ENCODE measurements around the gene TMX1. TPM values are rescaled to one million over a fixed set of nuclear protein-coding genes. Genes with fewer than 3 reads are reported as not detected.

Gene TMX1
- total RNA-seq, 1 experiment from 2014 or later, result 56.6 TPM

- no peaks in the 10 kb centered on the region for H3K79me2 ChIP-seq (ENCODE audit: low read length)
- intact Hi-C loops (cut with micrococcal nuclease), result no loop called here
- H4K20me1 ChIP-seq (ENCODE audit: low read length), result no peaks in the 10 kb centered on the region
- DNase-seq (no peak), ATAC-seq (no peak)
- H3K27ac ChIP-seq (ENCODE audit: low read length), result peak overlapping the region; percentile 2; the same call in 1 of the 2 replicates
- H3K4me2 ChIP-seq (ENCODE audit: low read length), result no peak overlapping the region
- H3K27me3 ChIP-seq (ENCODE audit: low read length), result no peaks in the 10 kb centered on the region
- H3K4me1 ChIP-seq (ENCODE audit: insufficient read depth, low read length), result peaks cover 10% of the 10 kb centered on the region
- no peaks in the 10 kb centered on the region for H3K9me2 ChIP-seq (replicated peaks; ENCODE audit: low read length)
- H3K9me3 ChIP-seq (ENCODE audit: low read length), result no peaks in the 10 kb centered on the region
- no TSS peak for BruUV-seq (replicated peaks)
- H3F3A ChIP-seq (ENCODE audit: low read length, unreplicated experiment), result no peaks in the 10 kb centered on the region
- H3K9ac ChIP-seq (ENCODE audit: low read length), result no peak overlapping the region; the same call in 1 of the 2 replicates
- POLR2A ChIA-PET (ENCODE audit: unreplicated experiment), result interaction anchor here (0.6 kb wide), 1 partner anchor 1782 kb away, joined by 4 read pairs; no protein-coding TSS in a partner anchor
- H3K36me3 ChIP-seq (ENCODE audit: low read depth, low read length), result no peaks in the 10 kb centered on the region
- CTCF ChIA-PET, result interaction anchor here (0.6 to 2.4 kb wide), 8 partner anchors 159 to 500 kb away, joined by 3 to 37 read pairs (median 5); partner anchors contain the start of gene FRMD6
- H3K4me3 ChIP-seq (ENCODE audit: low read length), result no peak overlapping the region
- no peak overlapping the region for H2AFZ ChIP-seq (ENCODE audit: low read length)
- TF ChIP-seq CTCF (conservative IDR thresholded peaks at IDR 0.05; ENCODE audit: low read depth, low read length), result no peak
These were observed 44.2 kb downstream of the TMX1 start for GRCh38 chr14:51284241-51284640.

- no peak overlapping the region for H3K9ac ChIP-seq (ENCODE audit: low read length)
- POLR2A ChIA-PET (ENCODE audit: unreplicated experiment), result no interaction called here
- intact Hi-C loops (cut with micrococcal nuclease), result no loop called here
- no peaks in the 10 kb centered on the region for H4K20me1 ChIP-seq (ENCODE audit: low read length)
- no peak overlapping the region for H3K27ac ChIP-seq (ENCODE audit: low read length)
- DNase-seq (no peak), ATAC-seq (no peak)
- H3K9me2 ChIP-seq (replicated peaks; ENCODE audit: low read length), result no peaks in the 10 kb centered on the region
- H3K9me3 ChIP-seq (ENCODE audit: low read length), result no peaks in the 10 kb centered on the region
- H2AFZ ChIP-seq (ENCODE audit: low read length), result no peak overlapping the region
- H3K4me1 ChIP-seq (ENCODE audit: insufficient read depth, low read length), result peaks cover 10% of the 10 kb centered on the region
- TF ChIP-seq EZH2 (IDR thresholded peaks at IDR 0.05; ENCODE audit: low read length, unreplicated experiment), result no peak
- TF ChIP-seq CTCF (conservative IDR thresholded peaks at IDR 0.05; ENCODE audit: low read depth, low read length), result no peak
- TF ChIP-seq EZH2phosphoT487 (IDR thresholded peaks at IDR 0.05; ENCODE audit: borderline replicate concordance, low read length), result no peak
- CTCF ChIA-PET, result no interaction called here
- no peak overlapping the region for H3K4me2 ChIP-seq (ENCODE audit: low read length)
- no peaks in the 10 kb centered on the region for H3F3A ChIP-seq (ENCODE audit: low read length, unreplicated experiment)
- no peak overlapping the region for H3K4me3 ChIP-seq (ENCODE audit: low read length)
- no peaks in the 10 kb centered on the region for H3K27me3 ChIP-seq (ENCODE audit: low read length)
- no TSS peak for BruUV-seq (replicated peaks)
- no peaks in the 10 kb centered on the region for H3K79me2 ChIP-seq (ENCODE audit: low read length)
- H3K36me3 ChIP-seq (ENCODE audit: low read depth, low read length), result no peaks in the 10 kb centered on the region
These were observed 45.1 kb downstream of the TMX1 start for GRCh38 chr14:51285120-51285519.

- DNase-seq (no peak), ATAC-seq (no peak)
- no peaks in the 10 kb centered on the region for H3K9me2 ChIP-seq (replicated peaks; ENCODE audit: low read length)
- peaks cover 3% of the 10 kb centered on the region for H3K4me1 ChIP-seq (ENCODE audit: insufficient read depth, low read length)
- no peaks in the 10 kb centered on the region for H3F3A ChIP-seq (ENCODE audit: low read length, unreplicated experiment)
- no peaks in the 10 kb centered on the region for H3K36me3 ChIP-seq (ENCODE audit: low read depth, low read length)
- H3K9me3 ChIP-seq (ENCODE audit: low read length), result no peaks in the 10 kb centered on the region
- no TSS peak for BruUV-seq (replicated peaks)
- H3K27me3 ChIP-seq (ENCODE audit: low read length), result no peaks in the 10 kb centered on the region
- no peak overlapping the region for H3K4me2 ChIP-seq (ENCODE audit: low read length)
- H2AFZ ChIP-seq (ENCODE audit: low read length), result no peak overlapping the region
- H3K27ac ChIP-seq (ENCODE audit: low read length), result no peak overlapping the region
- no peak for TF ChIP-seq EZH2 (IDR thresholded peaks at IDR 0.05; ENCODE audit: low read length, unreplicated experiment)
- TF ChIP-seq CTCF (conservative IDR thresholded peaks at IDR 0.05; ENCODE audit: low read depth, low read length), result no peak
- TF ChIP-seq EZH2phosphoT487 (IDR thresholded peaks at IDR 0.05; ENCODE audit: borderline replicate concordance, low read length), result no peak
- H3K79me2 ChIP-seq (ENCODE audit: low read length), result no peaks in the 10 kb centered on the region
- intact Hi-C loops (cut with micrococcal nuclease), result no loop called here
- H3K4me3 ChIP-seq (ENCODE audit: low read length), result no peak overlapping the region
- no peaks in the 10 kb centered on the region for H4K20me1 ChIP-seq (ENCODE audit: low read length)
- ChIA-PET CTCF (interaction anchor here (0.5 kb wide), 1 partner anchor 10 kb away, joined by 3 read pairs; no protein-coding TSS in a partner anchor), POLR2A (ENCODE audit: unreplicated experiment) (no interaction called here)
- H3K9ac ChIP-seq (ENCODE audit: low read length), result no peak overlapping the region
These were observed 49.1 kb downstream of the TMX1 start for GRCh38 chr14:51289169-51289568.
